ENCODE measurements around the gene ZNF780A.
"Not testable (repeated sequence)": the region's sequence is repeated elsewhere in the genome, so short reads cannot be mapped to it uniquely, and the experiment has no call there.

ZNF780A gene

DNA sequence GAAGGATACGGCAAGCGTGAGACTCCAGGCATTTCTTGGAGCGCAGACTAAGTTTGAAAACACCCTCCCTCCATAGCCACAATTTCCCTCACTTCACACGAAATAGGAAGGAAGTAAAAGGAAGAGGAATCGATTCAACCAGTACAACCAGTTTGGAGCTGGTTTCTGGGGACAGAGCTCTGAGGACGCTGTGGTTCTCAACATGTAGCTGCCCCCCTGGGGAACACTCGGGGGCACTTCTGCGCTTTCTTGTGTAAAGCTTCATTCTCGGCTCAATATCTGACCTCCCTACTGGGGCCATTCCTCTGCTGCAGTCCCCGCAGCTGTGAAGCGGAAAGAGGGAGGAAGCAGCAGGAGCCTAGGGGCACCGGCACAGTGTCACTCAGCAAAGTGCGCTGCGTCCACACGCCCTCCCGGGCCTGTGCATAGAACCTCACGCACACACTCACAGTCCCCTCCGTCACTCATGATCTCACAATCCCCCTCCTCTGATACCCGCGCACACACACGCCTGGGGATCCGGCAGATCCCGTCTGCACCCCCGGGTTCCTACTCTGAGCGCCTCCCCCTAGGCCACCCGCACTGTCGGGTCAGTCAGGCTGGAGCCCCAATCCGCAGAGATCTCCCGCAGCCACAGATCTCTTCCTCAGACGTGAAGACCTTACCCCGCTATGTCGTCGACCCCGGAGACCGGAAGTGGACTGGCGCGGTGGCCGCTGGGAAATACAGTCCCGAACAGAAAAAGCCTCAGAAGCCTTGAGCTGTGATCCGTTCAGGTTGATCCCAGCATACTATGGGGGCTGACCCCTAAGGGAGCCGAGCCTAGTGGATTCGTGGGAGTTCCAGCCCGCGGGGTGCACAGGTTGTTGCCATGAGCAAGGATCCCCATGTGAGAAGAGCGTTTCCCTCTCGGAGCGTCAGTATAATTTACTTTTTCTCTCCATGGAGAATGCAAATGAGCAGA lies at the start of gene ZNF780A:
Gene ZNF780A (minus strand): TSS at position 703 of the 964 bp plus-strand sequence. CDS start 6,190 bp downstream, outside the sequence.
- DNase-seq (ENCODE audit: low read depth in 2 of 2, low spot score in 1 of 2): peak; percentile 53 to 54

DNA sequence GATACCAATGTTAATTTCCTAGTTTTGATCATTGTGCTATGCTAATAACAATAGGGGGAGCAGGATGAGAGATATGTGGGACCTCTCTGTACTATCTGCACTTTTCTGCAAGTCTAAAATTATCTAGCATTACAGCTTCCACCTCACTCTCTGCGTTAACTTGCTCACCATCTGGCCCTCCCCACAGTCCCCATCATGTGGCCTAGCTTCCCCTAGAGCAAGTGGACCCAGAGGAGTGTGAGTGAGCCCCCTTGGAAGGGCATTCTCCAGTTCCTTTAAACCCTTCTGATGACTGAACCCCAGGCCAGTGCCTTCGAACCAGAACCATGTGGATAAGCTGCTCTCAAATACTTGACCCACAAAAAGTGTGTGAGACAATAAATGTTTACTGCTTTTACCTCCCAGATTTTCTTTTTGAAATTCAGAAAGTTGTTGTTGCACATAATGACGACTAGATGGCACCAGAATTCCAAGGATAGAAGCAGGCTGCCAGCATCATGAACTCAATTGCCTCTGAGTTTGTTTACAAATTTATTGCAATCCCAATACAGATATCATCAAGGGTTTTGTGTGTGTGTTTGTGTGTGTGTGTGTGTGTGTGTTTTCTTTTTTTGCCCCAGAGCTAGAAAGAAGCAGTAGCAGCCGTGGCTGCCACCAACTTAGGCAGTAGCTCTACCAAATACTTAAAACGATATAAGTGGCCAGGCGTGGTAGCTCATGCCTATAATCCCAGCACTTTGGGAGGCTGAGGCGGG lies 49.0 kb upstream of the ZNF780A start:
- no peak for DNase-seq (ENCODE audit: low read depth in 2 of 2, low spot score in 1 of 2)

DNA sequence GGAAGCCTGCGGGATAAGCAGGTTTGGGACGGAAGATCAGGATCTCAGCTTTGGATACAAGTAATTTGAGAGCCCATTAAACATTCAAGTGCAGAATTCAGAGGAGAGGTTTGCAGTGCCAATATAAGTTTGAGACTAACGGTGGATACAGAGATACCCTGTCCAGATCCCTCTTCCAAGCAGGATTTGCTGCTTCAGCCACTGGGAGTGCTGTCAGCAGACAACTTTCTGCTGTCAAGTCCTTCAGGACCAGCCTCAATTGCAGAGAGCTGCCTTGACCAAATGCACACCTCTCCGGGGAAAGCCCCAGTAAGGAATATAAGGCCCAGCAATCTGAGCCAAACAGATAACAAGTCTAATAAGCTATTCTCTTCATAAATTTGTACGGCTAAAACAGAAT lies 46.1 kb upstream of the ZNF780A start:
- DNase-seq (ENCODE audit: low read depth in 2 of 2, low spot score in 1 of 2): no peak

- DNase-seq (ENCODE audit: low read depth in 2 of 2, low spot score in 1 of 2): no peak
These were observed 44.1 kb upstream of the ZNF780A start for GRCh38 chr19:40134866-40135265.

DNA sequence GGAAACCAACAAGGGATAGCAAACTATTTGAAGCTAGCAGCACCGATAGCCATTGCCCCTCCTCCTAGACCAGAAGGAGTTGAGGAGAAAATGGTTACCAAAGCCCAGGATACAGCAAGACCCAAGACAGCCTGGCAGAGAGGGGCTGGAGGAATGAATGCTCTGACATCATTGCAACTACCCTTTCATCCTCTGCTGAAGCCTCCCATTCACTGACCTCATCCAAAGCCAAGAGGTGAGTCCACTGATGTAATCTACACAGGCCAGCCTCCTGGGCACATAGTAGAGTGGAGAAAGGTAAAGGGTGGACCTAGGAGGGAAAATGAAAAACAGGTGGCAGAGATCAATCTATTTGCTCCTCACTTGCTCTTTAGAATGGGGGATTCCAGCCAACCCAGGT lies 42.7 kb upstream of the ZNF780A start:
- DNase-seq (ENCODE audit: low read depth in 2 of 2, low spot score in 1 of 2): no peak

DNA sequence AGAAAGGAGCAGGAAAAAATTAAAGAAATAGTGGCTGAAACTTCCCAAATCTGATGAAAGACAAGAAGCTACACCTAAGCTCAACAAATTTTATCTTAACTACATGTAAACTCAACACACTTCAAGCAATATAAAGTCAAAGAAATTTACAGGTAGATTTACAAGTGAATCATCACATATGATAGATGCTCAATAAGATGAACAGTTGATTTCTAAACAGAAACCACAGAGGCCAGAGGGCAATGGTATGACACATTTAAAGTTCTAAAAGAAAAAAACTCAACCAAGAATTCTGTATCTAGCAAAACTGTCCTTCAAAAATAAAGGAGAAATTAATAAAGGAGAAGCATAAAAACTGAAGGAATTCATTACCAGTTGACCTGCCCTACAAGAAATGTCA lies 39.3 kb upstream of the ZNF780A start:
- DNase-seq (ENCODE audit: low read depth in 2 of 2, low spot score in 1 of 2): no peak

DNA sequence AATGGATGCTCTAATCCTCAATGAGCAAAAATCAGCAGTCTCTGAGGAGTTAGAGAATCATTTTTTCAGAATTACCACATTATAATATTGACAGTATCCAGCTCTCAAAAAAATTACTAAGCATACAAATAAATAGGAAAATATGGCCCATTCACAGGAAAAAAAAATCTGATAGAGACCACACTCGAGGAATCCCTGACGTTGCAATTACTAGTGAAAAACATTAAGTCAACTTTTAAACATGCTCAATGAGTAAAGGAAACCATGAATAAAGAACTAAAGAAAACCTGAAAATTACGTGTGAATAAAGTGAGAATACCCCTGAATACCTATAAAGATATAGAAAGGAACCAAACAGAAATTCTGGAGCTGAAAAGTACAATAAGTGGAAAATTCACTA lies 38.7 kb upstream of the ZNF780A start:
- DNase-seq (ENCODE audit: low read depth in 2 of 2, low spot score in 1 of 2): no peak

- no peak for DNase-seq (ENCODE audit: low read depth in 2 of 2, low spot score in 1 of 2)
These were observed 38.2 kb upstream of the ZNF780A start for GRCh38 chr19:40128991-40129390.

- DNase-seq (ENCODE audit: low read depth in 2 of 2, low spot score in 1 of 2): no peak
These were observed 28.6 kb upstream of the ZNF780A start for GRCh38 chr19:40119380-40119779.

DNA sequence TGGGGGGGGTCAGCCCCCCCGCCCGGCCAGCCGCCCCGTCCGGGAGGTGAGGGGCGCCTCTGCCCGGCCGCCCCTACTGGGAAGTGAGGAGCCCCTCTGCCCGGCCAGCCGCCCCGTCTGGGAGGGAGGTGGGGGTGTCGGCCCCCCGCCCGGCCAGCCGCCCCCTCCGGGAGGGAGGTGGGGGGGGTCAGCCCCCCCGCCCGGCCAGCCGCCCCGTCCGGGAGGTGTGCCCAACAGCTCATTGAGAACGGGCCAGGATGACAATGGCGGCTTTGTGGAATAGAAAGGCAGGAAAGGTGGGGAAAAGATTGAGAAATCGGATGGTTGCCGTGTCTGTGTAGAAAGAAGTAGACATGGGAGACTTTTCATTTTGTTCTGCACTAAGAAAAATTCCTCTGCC lies 27.9 kb upstream of the ZNF780A start:
- not testable (repeated sequence) for DNase-seq (ENCODE audit: low read depth in 2 of 2, low spot score in 1 of 2)

DNA sequence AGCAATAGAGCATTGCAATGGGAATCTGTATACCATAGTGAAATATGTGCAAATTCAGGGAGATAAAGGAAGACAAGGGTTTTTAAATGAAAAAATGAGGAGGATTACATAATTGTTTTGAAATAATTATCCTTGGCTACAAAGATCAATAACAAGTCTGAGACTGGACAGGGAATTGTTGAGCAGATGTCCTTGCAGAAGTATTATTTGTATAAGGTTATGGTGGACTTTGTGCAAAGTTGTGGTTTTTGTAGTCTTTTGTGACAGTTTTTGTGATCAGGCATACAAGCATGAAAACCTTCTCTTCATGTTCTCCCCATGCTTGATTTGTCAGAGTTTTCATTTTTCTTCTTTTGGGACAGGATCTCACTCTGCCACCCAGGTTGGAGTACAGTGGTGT lies 25.3 kb upstream of the ZNF780A start:
- no peak for DNase-seq (ENCODE audit: low read depth in 2 of 2, low spot score in 1 of 2)

GRCh38 chr19:40114119-40114518 lies 23.4 kb upstream of the ZNF780A start:
- DNase-seq (ENCODE audit: low read depth in 2 of 2, low spot score in 1 of 2): not testable (repeated sequence)

DNA sequence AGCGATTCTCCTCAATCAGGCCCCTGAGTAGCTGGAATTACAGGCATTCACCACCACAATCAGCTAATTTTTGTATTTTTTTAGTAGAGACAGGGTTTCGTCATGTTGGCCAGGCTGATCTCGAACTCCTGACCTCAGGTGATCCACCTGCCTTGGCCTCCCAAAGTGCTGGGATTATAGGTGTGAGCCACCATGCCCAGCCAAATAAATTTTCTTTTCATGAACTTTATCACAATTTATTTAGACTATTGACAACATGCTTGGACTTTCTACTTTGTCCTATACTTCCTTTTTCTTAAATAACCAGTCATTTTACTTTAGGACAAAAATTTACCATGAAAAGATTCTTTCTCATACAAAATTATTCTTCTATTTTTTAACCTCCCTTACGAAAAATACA lies 21.5 kb upstream of the ZNF780A start:
- not testable (repeated sequence) for DNase-seq (ENCODE audit: low read depth in 2 of 2, low spot score in 1 of 2)

DNA sequence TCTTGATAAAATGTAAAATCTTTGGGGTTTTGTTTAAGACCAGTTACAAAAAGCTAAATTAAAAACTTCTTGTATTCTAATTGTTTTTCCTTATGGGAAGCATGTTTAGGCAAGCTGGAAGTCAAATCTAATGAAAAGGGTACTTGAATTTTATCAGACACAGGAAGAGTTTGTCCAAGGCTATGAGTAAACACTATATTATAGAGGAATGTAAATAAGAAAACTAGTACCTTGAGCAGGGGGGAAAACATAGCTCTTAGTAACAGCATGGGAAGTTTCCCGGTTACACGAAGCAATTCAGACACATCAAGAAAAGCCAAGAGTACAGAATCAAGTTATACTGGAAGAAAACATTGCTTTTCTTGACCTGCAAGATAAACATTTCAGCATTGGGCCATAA lies 19.8 kb upstream of the ZNF780A start:
- no peak for DNase-seq (ENCODE audit: low read depth in 2 of 2, low spot score in 1 of 2)

DNA sequence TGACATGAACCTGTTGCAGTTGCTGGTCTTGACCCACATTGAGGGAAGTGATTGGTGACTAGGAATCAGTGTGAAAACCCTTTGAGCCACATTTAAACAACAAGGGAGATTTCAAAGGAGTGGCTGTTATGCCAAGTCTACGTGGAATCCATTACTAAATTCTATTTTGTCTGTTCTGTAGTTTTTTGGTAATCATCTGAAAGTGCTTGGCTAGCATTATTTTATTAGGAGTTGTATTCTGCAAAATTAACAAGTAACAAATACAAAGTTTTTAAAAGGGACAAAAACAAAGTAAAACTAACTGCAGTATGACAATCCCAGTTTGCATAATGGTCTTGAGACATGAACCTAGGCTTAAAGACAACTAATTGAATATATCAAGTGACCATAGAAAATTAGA lies 14.0 kb upstream of the ZNF780A start:
- no peak for DNase-seq (ENCODE audit: low read depth in 2 of 2, low spot score in 1 of 2)

- DNase-seq (ENCODE audit: low read depth in 2 of 2, low spot score in 1 of 2): no peak
These were observed 12.9 kb upstream of the ZNF780A start for GRCh38 chr19:40103600-40103999.

GRCh38 chr19:40101813-40102212 lies 11.1 kb upstream of the ZNF780A start:
- no peak for DNase-seq (ENCODE audit: low read depth in 2 of 2, low spot score in 1 of 2)

DNA sequence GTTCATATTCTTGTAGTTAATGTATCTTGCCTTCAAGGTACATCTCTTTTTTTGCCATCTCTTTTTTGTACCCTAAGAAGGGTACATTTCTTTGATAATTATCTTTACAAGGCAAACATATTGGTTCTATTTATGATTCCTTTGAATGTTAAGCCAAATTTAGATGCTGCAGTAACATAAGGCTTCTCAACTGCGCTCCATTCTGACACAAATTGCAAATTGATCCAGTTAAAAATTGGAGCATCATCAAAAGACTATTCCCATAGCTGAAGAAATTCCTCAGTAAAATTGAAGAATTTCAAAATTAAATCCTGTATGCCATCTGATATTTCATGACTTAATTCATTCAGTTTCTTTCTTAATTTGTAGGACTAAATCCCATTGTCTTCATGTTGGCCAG lies 2.7 kb upstream of the ZNF780A start:
- DNase-seq (ENCODE audit: low read depth in 2 of 2, low spot score in 1 of 2): no peak

- DNase-seq (ENCODE audit: low read depth in 2 of 2, low spot score in 1 of 2): no peak
These were observed 724 bp upstream of the ZNF780A start for GRCh38 chr19:40091205-40092129.

DNA sequence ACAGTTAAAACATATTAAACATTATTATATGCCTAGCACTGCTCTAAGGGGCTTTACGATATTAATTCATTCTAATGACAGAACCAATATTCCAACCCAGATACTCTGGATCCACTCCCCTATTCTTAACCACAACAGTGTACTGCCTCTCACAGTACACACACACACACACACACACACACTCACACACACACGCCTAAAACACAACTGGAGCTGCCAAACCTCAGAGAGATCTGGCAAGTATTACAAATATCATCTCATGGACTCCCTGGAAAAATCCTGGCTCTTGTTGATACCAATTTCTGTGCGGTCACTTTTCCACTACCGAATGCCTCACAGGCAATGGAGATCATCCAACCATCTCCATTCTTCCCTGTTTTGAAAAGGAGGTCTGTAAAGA lies 1.3 kb downstream of the ZNF780A start:
- DNase-seq (ENCODE audit: low read depth in 2 of 2, low spot score in 1 of 2): no peak
